Endodermal cell (in vitro differentiated cells): ENCODE results near the gene WDR7. TPM values are rescaled to one million over a fixed set of nuclear protein-coding genes. Genes with fewer than 3 reads are reported as not detected.

ENCODE experiments used
- DNase-seq: peaks from one replicate; pipeline ENCODE4 v3.0.0-alpha.2; 2017
- H3K27ac ChIP-seq: 2 replicates; pipeline ENCODE4 v1.5.1; 2013; ENCODE audit warnings: mild to moderate bottlenecking, low read depth, low read length, moderate library complexity
- H3K27me3 ChIP-seq: 2 replicates; pipeline ENCODE4 v1.6.1; 2013; ENCODE audit warnings: mild to moderate bottlenecking, low read length, moderate library complexity; ENCODE audit not compliant: insufficient read depth, control insufficient read depth, poor library complexity, severe bottlenecking
- H3K36me3 ChIP-seq: 2 replicates; pipeline ENCODE4 v1.7.0; 2013; ENCODE audit warnings: mild to moderate bottlenecking, low read length, moderate library complexity; ENCODE audit not compliant: control insufficient read depth, insufficient read depth
- H3K4me1 ChIP-seq: one replicate; pipeline ENCODE4 v1.7.0; 2013; ENCODE audit warnings: low read length; ENCODE audit not compliant: control insufficient read depth, insufficient read depth
- H3K4me3 ChIP-seq: 2 replicates; pipeline ENCODE4 v1.5.1; 2013; ENCODE audit warnings: mild to moderate bottlenecking, low read length, moderate library complexity
- H3K9ac ChIP-seq: 2 replicates; pipeline ENCODE4 v1.6.1; 2013; ENCODE audit warnings: mild to moderate bottlenecking, low read length, moderate library complexity; ENCODE audit not compliant: poor library complexity, severe bottlenecking; ENCODE audit errors: extremely low read depth
- H3K9me3 ChIP-seq: 2 replicates; pipeline ENCODE4 v1.6.1; 2013; ENCODE audit warnings: mild to moderate bottlenecking, low read length, moderate library complexity; ENCODE audit not compliant: control insufficient read depth
- H3K27ac Mint-ChIP-seq: 2 replicates; pipeline ENCODE4 v1.8.0; 2020; ENCODE audit warnings: mixed read lengths
- H3K27me3 Mint-ChIP-seq: 2 replicates; pipeline ENCODE4 v1.8.0; 2021; ENCODE audit warnings: mild to moderate bottlenecking, mixed read lengths; ENCODE audit not compliant: insufficient read depth
- H3K36me3 Mint-ChIP-seq: 2 replicates; pipeline ENCODE4 v1.8.0; 2020; ENCODE audit warnings: low read depth, mixed read lengths
- H3K4me1 Mint-ChIP-seq: 2 replicates; pipeline ENCODE4 v1.8.0; 2020; ENCODE audit warnings: mixed read lengths
- H3K4me3 Mint-ChIP-seq: 2 replicates; pipeline ENCODE4 v1.8.0; 2020; ENCODE audit warnings: mild to moderate bottlenecking, moderate library complexity, mixed read lengths
- H3K9me3 Mint-ChIP-seq: 2 replicates; pipeline ENCODE4 v1.8.0; 2020; ENCODE audit warnings: mild to moderate bottlenecking, mixed read lengths
- WGBS, 2 experiments: methylation state at CpG; one replicate each; pipeline versions ENCODE4 v1.1.5 to v1.1.7; 2013; ENCODE audit warnings: missing lambda C conversion rate in 2 of 2, mixed read lengths in 1 of 2; ENCODE audit not compliant: insufficient coverage in 1 of 2, insufficient read length in 1 of 2; 5-methylcytosine and 5-hydroxymethylcytosine counted together
- total RNA-seq, 2 donors: library from RNA; stranded (reverse); fragmentation: NEBNext Ultra II Directional in 1 of 2; extraction: Animal tissue kit (Norgen Biotek cat#: 25700) in 1 of 2; gene quantifications; 2 replicates in 1 of 2; 3 replicates in 1 of 2; pipeline ENCODE4 v1.2.1, GENCODE V29; 2021
- TF ChIP-seq, protein P1 (sequence below): fragments of 200-600 bp; sonication (generic); conservative IDR thresholded peaks from 2 replicates; pipeline ENCODE4 v1.5.0; 2021; ENCODE audit warnings: antibody characterized with exemption, mild to moderate bottlenecking

Gene WDR7
- total RNA-seq, 2 donors from 2014 or later = 17.1 to 22.5 TPM

DNA sequence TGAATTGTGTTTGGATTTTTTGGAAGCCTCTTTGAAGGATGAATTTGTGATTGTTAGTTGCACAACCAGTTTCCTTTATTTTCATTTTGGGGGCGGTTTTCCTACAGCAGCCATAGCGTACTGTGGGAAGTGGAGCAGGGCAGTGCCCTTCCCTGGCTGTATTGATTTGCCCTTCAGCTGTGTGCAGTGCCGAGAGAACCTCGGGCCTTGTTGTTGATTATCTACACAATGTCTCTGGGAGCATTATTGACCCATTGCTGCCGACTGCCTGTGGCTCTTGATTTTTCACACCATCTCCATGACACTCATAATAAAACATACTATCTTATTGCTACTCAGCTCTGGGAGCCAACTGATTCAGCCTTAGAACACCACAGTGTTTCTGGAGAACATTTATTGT lies 333.6 kb downstream of the WDR7 start:
- WGBS, 2 experiments = 62 to 87% methylated on average over 2 to 5 of the region's 5 CpGs
- no peak overlapping the region for H3K4me3 Mint-ChIP-seq

DNA sequence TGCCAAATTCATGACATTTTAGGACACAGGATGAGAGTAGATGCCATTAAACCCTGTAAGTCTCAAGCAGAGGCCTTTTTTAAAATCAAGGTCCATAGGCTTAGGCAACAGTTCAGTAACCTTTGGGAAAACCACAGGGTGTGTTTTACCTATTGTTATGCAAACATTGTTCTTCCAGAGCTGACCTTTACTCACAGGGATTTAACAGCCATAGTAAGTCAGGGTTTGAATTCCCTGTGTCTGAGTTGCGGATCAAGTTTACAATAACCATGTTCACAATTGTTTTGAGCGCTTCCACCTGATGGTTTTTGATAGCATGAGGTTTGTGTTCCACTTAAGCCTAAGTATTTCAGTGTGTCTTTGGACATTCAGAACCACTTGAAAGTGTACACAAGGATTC lies 335.7 kb downstream of the WDR7 start:
- TF ChIP-seq, protein P1, sequence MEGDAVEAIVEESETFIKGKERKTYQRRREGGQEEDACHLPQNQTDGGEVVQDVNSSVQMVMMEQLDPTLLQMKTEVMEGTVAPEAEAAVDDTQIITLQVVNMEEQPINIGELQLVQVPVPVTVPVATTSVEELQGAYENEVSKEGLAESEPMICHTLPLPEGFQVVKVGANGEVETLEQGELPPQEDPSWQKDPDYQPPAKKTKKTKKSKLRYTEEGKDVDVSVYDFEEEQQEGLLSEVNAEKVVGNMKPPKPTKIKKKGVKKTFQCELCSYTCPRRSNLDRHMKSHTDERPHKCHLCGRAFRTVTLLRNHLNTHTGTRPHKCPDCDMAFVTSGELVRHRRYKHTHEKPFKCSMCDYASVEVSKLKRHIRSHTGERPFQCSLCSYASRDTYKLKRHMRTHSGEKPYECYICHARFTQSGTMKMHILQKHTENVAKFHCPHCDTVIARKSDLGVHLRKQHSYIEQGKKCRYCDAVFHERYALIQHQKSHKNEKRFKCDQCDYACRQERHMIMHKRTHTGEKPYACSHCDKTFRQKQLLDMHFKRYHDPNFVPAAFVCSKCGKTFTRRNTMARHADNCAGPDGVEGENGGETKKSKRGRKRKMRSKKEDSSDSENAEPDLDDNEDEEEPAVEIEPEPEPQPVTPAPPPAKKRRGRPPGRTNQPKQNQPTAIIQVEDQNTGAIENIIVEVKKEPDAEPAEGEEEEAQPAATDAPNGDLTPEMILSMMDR = no peak
- H3K9me3 Mint-ChIP-seq = no peaks in the 10 kb centered on the region
- Histone ChIP-seq H3K36me3 (no peaks in the 10 kb centered on the region), H3K9me3 (no peaks in the 10 kb centered on the region), H3K9ac (no peak overlapping the region), H3K27ac (no peak overlapping the region), H3K4me3 (peak overlapping the region; percentile 26), H3K4me1 (peaks cover 18% of the 10 kb centered on the region), H3K27me3 (no peaks in the 10 kb centered on the region)
- no peak overlapping the region for H3K4me3 Mint-ChIP-seq
- WGBS, 2 experiments = 7 to 22% methylated on average over 2 of the region's 2 CpGs
- no peak for DNase-seq
- H3K36me3 Mint-ChIP-seq = no peaks in the 10 kb centered on the region
- H3K27me3 Mint-ChIP-seq = no peaks in the 10 kb centered on the region
- no peak overlapping the region for H3K27ac Mint-ChIP-seq
- peaks cover 35% of the 10 kb centered on the region for H3K4me1 Mint-ChIP-seq

More for the DNA sequence above, 333.6 kb downstream of the WDR7 start:
- Mint-ChIP-seq H3K36me3 (no peaks in the 10 kb centered on the region), H3K27me3 (no peaks in the 10 kb centered on the region), H3K4me1 (peaks cover 41% of the 10 kb centered on the region), H3K27ac (peak overlapping the region; percentile 13), H3K9me3 (no peaks in the 10 kb centered on the region)
- Histone ChIP-seq H3K27ac (no peak overlapping the region), H3K9ac (no peak overlapping the region), H3K9me3 (no peaks in the 10 kb centered on the region), H3K36me3 (no peaks in the 10 kb centered on the region), H3K4me3 (no peak overlapping the region), H3K27me3 (no peaks in the 10 kb centered on the region), H3K4me1 (peaks cover 20% of the 10 kb centered on the region)
- TF ChIP-seq, protein P1 = no peak
- no peak for DNase-seq

DNA sequence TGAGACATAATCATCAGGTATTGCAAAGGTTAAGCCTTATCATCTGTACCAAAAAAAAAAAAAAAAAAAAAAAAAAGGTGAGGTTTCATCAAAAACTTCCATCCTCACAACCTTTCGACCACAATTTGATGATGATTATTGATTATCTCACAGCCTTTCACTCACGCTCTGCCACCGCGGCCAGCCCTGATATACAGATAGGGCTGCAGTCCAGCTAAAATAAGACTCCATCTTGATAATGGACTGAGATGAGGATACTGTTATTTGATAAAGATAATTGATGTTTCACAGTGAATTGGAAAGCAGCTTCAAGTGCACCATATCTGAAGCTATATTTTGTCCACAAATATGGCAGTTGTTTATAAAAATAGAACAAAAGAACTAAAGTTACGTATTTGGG lies 336.1 kb downstream of the WDR7 start:
- 82 to 89% methylated on average over 2 to 5 of the region's 5 CpGs for WGBS, 2 experiments
- DNase-seq = no peak
- no peak overlapping the region for H3K27ac ChIP-seq
- Mint-ChIP-seq H3K4me1 (peaks cover 33% of the 10 kb centered on the region), H3K27ac (no peak overlapping the region), H3K27me3 (no peaks in the 10 kb centered on the region), H3K4me3 (no peak overlapping the region), H3K9me3 (no peaks in the 10 kb centered on the region), H3K36me3 (no peaks in the 10 kb centered on the region)
- TF ChIP-seq, protein P1 = no peak
- H3K9ac ChIP-seq = no peak overlapping the region
- peak overlapping the region; percentile 26 for H3K4me3 ChIP-seq
- H3K27me3 ChIP-seq = no peaks in the 10 kb centered on the region
- H3K9me3 ChIP-seq = no peaks in the 10 kb centered on the region
- H3K36me3 ChIP-seq = no peaks in the 10 kb centered on the region
- H3K4me1 ChIP-seq = peaks cover 20% of the 10 kb centered on the region
